ACC112 (cell line): ENCODE data around the gene RPRD1B.

Experiments used
- H2AFZ ChIP-seq: fragments of 200-600 bp; sonication (generic); one replicate; pipeline ENCODE4 v1.6.0; 2017; ENCODE audit warnings: antibody characterized with exemption, low read length; ENCODE audit not compliant: unreplicated experiment
- H3K27ac ChIP-seq: fragments of 200-600 bp; sonication (generic); 2 replicates; pipeline ENCODE4 v1.5.1; 2014; ENCODE audit warnings: low read depth, mild to moderate bottlenecking, antibody characterized with exemption, low read length, moderate library complexity
- H3K27me3 ChIP-seq: fragments of 200-600 bp; sonication (generic); 2 replicates; pipeline ENCODE4 v1.6.1; 2014; ENCODE audit warnings: mild to moderate bottlenecking, antibody characterized with exemption, low read length, moderate library complexity, mixed read lengths; ENCODE audit not compliant: insufficient read depth
- H3K36me3 ChIP-seq: fragments of 200-600 bp; sonication (generic); 2 replicates; pipeline ENCODE4 v1.6.1; 2016; ENCODE audit warnings: mild to moderate bottlenecking, antibody characterized with exemption, low read length, moderate library complexity, mixed read lengths; ENCODE audit not compliant: insufficient read depth
- H3K4me1 ChIP-seq: fragments of 200-600 bp; sonication (generic); one replicate; pipeline ENCODE4 v1.6.1; 2016; ENCODE audit warnings: low read length, mixed read lengths; ENCODE audit not compliant: insufficient read depth, unreplicated experiment, control insufficient read depth
- H3K4me3 ChIP-seq: fragments of 200-600 bp; sonication (generic); 2 replicates; pipeline ENCODE4 v1.5.1; 2014; ENCODE audit warnings: mild to moderate bottlenecking, low read depth, low read length
- H3K79me2 ChIP-seq: fragments of 200-600 bp; sonication (generic); one replicate; pipeline ENCODE4 v1.6.0; 2016; ENCODE audit warnings: low read length; ENCODE audit not compliant: control insufficient read depth, unreplicated experiment, insufficient read depth

The RPRD1B gene

DNA sequence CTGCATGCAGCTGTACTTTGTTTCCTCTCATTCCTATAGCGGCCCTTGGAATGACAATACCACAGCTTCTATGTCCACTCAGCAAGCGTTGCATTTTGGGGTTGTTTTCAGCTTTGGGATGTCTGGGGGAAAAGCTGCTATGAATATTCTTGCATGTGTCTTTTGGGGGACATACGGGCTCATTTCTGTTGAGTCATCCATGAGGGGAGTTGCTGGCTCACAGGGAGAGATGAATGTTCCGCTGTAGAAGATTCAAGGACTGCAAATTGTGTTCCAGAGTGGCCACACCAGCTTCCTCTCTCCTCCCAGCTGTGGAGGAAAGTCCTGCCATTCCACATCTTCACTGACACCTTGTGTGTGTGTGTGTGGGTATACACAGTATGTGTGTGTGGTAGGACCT is 88.2 kb downstream of the RPRD1B start:
- no peaks in the 10 kb centered on the region for H3K79me2 ChIP-seq
- H3K36me3 ChIP-seq: no peaks in the 10 kb centered on the region
- no peak overlapping the region for H3K4me3 ChIP-seq
- H3K27me3 ChIP-seq: no peaks in the 10 kb centered on the region
- peaks cover 39% of the 10 kb centered on the region for H3K4me1 ChIP-seq
- H3K27ac ChIP-seq: no peak overlapping the region
- H2AFZ ChIP-seq: no peak overlapping the region

DNA sequence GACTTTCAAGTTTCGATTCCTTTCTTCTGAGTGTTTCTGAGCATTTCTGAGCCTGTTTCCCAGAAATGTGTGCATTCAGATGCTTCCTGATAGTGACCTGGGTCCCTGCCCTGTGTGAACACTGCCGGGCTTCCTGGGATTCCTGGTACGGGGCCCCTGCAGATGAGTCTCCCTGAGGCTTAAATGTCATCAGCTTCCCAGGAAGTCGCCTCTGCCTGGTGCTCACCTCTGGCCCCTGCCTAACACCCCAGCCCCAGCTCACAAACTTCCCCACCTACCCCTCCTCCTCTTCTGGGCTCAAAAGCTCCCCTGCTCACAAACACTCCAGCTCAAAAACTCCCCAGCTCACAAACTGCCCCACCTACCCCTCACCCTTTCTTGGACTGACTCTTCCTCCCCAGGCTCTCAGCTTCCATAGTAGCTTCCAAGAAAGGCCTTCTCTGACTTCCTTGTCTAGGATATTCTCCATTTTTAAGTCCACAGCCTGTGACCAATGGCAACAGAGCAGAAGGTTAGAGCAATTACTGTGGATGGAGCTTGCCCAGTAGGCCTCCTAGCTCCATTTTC is 89.6 kb downstream of the RPRD1B start:
- Histone ChIP-seq H3K4me1 (peaks cover 38% of the 10 kb centered on the region), H2AFZ (peak overlapping the region; percentile 73), H3K27me3 (no peaks in the 10 kb centered on the region), H3K4me3 (no peak overlapping the region), H3K79me2 (no peaks in the 10 kb centered on the region), H3K27ac (peak overlapping the region; percentile 50), H3K36me3 (no peaks in the 10 kb centered on the region)

DNA sequence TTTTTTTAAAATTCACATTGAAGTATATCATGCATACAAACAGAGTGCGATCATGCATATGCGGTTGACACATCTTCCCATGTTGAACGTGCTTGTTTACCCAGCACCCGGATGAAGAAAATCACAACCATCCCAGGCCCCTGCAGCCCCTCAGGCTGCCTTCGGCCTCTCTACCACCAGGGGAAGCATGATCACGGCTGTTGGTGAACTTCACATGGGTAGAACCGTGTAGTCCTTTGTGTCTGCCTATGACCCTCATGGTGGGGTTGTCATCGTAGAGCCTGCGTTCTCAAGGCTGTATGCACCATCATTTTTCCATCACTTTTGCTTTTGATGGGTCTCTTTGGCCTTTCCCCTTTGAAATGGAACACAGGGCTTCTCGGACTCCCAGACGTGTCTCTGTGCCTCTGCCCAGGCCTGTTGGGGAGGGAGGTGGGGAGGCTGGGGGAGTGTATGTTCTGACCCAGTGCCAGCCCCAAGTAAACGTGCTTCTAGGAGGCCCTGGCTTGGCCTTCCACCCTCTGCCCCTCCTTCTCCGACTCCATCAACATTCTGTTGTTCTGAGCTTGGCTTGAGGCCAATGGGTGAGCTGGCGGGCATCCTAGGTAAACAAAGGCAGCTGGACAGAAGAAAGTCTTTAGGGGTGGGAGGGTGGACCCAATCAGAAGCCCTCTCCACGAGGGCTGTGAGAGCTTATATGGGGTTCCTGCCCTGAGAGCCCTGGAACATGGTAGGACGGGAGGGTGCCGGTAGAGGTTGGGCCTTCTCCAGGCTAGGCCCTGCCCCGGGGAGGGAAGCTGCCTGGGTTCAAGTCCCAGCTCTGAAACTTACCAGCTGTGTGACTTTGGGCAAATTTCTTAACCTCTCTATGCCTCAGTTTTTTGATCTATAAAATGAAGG is 91.9 kb downstream of the RPRD1B start:
- Histone ChIP-seq H3K4me3 (no peak overlapping the region), H3K79me2 (no peaks in the 10 kb centered on the region), H3K27me3 (no peaks in the 10 kb centered on the region), H3K27ac (no peak overlapping the region), H3K4me1 (peaks cover 34% of the 10 kb centered on the region), H2AFZ (no peak overlapping the region), H3K36me3 (no peaks in the 10 kb centered on the region)

DNA sequence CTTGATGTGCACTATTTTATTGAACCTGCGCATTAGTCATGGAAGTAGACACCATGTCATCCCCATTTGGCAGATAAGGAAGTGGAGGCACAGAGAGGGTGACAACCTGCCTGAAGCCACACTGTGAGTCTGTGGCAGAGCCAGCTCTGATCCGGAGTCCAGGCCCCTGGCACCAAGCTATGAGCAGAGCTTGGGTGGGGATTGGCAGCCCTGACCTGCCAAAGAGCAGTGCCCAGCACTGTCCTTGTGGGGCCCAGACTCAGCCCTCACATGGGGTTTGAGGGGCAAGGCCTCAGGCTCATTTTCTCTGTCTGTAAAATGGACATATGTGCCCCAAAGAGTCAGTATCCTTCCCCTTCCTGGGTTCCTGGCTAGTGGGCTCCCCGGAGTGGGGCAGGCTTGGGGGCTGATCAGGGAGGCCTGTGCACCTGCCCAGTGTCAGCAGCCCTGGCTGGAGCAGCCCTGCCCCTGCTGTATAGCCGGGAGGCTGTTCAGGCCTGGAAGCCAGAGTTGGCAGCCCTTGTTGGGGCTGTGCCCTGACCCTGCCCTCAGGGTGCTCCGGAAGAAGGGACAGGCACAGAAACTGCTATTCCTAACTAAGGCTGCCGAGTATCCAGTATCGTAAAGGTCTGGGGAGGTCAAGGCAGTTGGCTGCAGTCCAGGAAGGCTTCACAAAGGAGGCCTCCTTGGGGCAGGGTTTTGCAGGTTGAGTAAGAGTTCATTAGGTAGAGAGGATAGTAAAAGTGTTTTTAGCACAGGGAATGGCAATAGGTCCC is 92.8 kb downstream of the RPRD1B start:
- Histone ChIP-seq H3K27me3 (no peaks in the 10 kb centered on the region), H3K36me3 (no peaks in the 10 kb centered on the region), H3K4me1 (peaks cover 34% of the 10 kb centered on the region), H3K4me3 (no peak overlapping the region), H3K27ac (no peak overlapping the region), H2AFZ (no peak overlapping the region), H3K79me2 (no peaks in the 10 kb centered on the region)

DNA sequence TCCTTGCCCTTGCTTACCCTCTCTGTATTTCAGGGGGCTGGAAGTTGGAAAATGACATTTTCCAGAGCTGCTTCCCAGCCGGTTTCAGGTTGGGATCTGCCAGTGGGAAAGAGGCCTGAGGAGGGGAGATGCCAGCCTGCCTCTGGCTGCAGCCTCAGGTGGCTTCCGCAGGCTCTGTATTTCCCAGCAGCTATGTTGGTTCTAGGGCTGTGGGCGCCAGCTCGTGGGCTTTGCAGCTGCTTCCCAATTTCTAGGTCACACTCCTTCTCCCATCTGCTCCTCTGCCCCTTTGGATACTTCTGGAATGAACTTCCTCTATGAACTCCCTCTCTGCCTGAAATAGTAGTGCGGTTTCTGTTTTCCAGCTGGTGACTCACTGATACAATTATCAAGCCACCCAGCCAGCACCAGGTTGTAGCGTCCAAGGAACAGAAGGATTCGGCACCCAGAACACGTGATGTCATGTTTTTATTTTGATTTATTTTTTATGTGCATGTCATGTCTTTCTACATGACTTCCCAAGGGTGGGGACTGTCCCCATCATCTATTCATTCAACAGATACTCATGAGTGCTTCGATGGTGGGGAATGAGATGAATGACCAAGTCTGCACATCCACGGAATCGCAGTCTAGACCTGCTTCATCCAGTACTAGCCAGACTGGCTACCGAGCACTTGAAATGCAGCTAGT is 93.5 kb downstream of the RPRD1B start:
- no peaks in the 10 kb centered on the region for H3K79me2 ChIP-seq
- no peaks in the 10 kb centered on the region for H3K36me3 ChIP-seq
- H3K4me1 ChIP-seq: peaks cover 34% of the 10 kb centered on the region
- no peak overlapping the region for H2AFZ ChIP-seq
- peak overlapping the region; percentile 6; the same call in 1 of the 2 replicates for H3K4me3 ChIP-seq
- H3K27me3 ChIP-seq: no peaks in the 10 kb centered on the region
- H3K27ac ChIP-seq: no peak overlapping the region

DNA sequence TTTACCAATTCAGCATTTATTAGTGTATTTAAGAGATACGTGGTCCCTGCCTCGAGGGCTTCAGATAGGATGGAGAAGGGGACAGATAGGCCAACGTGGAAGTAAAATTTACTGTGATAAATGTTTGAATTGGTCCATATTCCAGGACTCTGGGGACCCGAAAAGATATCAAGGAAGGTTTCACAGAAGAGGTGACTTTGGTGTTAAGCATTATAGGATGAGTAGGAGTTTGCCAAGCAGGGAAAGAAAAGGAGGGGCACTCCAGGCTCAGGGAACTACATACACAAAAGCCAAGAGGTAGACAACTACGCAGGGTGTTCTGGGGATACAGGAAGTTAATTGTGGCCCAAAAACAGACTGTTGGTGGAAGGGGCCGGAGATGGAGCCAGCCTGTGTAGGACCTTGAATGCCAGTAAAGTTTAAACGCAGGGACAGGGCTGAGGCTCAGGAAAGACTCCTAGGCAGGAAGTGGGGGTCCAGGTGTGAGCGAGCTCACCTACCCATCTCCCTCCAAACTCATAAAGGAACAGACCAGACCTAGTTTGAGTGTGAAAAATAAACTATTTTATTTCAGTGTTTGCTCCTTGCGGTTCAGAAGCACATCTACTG is 94.5 kb downstream of the RPRD1B start:
- H3K27me3 ChIP-seq: no peaks in the 10 kb centered on the region
- peaks cover 32% of the 10 kb centered on the region for H3K4me1 ChIP-seq
- no peak overlapping the region for H3K4me3 ChIP-seq
- H3K36me3 ChIP-seq: no peaks in the 10 kb centered on the region
- H2AFZ ChIP-seq: no peak overlapping the region
- no peak overlapping the region for H3K27ac ChIP-seq
- H3K79me2 ChIP-seq: no peaks in the 10 kb centered on the region

DNA sequence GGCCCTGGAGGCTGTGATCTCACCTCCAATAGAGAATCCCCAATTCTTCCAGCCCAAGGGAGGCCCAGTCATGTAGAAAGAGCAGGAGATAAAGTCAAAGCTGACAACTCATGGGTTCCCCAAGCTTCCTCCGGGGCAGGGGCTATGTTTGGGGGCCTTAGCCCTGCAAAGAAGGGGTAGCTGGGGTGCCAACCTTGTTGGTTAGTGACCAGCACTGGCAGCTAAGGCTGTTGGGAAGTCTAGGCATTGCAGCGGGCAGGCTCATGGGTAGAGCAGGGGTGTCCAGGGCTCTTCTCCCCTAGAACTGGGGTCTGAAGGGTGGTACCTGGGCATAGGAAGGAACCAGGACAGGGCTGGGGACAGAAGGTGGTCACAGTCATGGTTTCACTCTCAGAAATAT is 95.1 kb downstream of the RPRD1B start:
- H3K27ac ChIP-seq: no peak overlapping the region
- peaks cover 28% of the 10 kb centered on the region for H3K4me1 ChIP-seq
- H3K4me3 ChIP-seq: no peak overlapping the region

DNA sequence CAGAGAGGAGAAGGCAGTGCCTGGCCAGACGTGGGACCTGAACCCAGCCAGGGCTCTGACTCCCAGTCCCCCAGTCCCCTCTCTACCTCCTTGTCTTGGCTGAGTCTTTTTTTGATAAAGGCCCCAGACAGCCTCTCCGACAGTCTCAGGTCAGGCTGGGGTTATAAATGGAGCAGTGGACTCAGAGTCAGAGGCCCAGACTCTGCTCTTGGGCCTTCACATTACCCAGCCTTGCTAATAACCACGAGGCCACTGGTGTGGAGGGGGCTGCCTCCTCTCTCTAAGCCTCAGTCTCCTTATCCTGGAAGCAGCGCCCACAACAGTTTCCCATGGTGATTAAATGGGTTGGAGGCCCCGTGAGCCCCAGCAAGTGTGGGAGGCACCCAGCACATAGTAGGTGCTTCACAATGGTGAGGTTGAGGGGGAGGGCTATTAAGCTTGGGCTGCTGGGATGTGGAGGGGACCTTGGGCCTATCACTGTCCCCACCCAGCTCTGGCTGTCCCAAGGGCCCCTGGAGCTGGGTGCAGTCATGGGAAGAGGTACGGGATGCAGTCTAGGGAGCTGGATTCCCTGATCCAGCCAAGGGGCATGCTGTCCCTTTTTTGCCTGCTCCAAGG is 95.8 kb downstream of the RPRD1B start:
- Histone ChIP-seq H3K27me3 (no peaks in the 10 kb centered on the region), H3K36me3 (no peaks in the 10 kb centered on the region), H3K79me2 (no peaks in the 10 kb centered on the region), H3K4me3 (no peak overlapping the region), H3K4me1 (peaks cover 34% of the 10 kb centered on the region), H2AFZ (no peak overlapping the region), H3K27ac (no peak overlapping the region)

More for the DNA sequence above, 95.1 kb downstream of the RPRD1B start:
- no peaks in the 10 kb centered on the region for H3K79me2 ChIP-seq
- H2AFZ ChIP-seq: no peak overlapping the region
- H3K27me3 ChIP-seq: no peaks in the 10 kb centered on the region
- no peaks in the 10 kb centered on the region for H3K36me3 ChIP-seq

DNA sequence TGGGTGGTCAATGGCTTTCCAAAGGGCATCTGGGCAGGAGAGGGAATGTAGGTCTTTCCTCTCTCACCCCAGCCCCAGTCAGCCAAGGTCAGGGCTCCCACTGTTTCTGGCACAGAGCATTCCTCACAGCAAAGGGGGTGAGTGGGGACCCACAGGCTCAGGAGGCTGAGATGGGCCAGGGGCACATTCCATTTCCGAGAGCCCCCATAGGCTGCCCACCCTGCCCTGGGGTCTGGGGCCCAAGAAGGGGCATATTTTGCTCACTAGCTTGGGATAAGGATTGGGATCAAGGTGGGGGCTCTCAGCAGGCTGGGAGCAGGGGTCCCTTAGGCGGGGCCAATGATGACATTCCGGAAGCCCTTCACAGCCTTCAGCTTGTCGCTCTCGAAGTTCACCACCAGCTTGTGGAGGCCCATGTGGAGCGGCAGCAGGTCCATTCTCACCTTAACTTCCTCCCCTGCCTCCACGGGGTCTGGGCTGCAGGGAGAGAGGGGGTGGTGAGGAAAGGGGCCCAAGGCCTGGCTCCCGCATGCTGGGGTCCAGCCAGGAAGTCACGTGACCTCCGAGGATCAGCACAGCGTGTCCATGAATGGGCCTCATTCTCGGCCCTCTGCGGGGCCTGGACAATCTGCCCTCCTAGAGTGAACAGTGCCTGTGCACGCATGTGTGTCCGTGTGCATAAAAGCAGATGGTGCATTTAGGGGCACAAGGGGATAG is 96.5 kb downstream of the RPRD1B start:
- H2AFZ ChIP-seq: no peak overlapping the region
- H3K27me3 ChIP-seq: no peaks in the 10 kb centered on the region
- no peak overlapping the region for H3K27ac ChIP-seq
- no peaks in the 10 kb centered on the region for H3K79me2 ChIP-seq
- no peak overlapping the region for H3K4me3 ChIP-seq
- peaks cover 40% of the 10 kb centered on the region for H3K4me1 ChIP-seq
- H3K36me3 ChIP-seq: no peaks in the 10 kb centered on the region
